ENCODE data around the gene TAB2. TPM values are rescaled to one million over a fixed set of nuclear protein-coding genes. Genes with fewer than 3 reads are reported as not detected.

The TAB2 gene
- total RNA-seq, 1 donor from 2014 or later: 50.6 TPM

DNA sequence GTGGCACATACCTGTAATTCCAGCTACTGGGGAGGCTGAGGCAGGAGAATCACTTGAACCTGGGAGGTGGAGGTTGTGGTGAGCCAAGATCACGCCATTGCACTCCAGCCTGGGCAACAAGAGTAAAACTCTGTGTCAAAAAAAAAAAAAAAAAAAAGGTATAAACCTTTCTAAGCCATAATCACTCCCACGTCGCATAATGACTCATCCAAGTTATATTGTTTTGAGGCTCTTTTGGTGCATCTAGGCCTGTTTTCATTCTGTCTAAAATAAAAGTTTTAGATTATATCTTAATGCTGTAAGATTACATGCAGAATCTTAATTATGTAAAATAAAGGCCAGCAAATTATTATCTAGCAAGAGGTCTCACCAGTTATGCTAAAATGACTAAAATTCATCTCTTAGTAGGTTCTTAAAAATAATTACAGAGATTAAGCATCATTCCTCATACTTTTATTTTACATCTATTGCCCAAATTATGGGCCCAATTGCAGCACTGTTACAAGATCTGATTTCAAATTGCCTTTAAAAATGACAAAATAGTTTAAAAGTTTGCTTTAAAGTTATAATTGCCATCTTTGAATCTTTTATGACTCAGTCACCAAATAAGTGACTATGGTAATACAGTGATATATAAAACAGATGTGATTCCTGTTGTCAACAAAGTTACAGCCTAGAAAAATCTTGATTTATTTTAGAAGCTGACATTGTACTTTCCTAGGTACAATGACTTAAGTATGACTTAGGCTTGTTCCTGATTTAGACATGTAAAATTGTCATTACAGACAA, 72.2 kb downstream of the TAB2 start:
- peaks cover 27% of the 10 kb centered on the region for H3K4me1 Mint-ChIP-seq (ENCODE audit: unreplicated experiment)

DNA sequence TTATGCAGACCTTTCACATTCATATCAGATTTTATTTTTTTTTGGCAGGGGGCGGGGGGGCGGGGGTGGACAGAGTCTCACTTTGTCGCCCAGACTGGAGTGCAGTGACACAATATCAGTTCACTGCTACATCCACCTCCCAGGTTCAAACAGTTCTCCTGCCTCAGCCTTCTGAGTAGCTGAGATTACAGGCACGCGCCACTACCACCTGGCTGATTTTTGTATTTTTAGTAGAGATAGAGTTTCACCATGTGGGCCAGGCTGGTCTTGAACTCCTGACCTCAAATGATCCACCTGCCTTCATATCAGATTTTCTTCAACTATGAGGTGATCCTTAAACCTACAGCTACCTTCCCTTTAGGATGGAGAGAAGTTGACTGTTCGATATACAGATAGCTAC, 74.6 kb downstream of the TAB2 start:
- peaks cover 31% of the 10 kb centered on the region for H3K36me3 Mint-ChIP-seq (ENCODE audit: unreplicated experiment)

More for the DNA sequence above, 72.2 kb downstream of the TAB2 start:
- no peak overlapping the region for H3K27ac Mint-ChIP-seq (ENCODE audit: unreplicated experiment)
- TF ChIP-seq, protein P1, sequence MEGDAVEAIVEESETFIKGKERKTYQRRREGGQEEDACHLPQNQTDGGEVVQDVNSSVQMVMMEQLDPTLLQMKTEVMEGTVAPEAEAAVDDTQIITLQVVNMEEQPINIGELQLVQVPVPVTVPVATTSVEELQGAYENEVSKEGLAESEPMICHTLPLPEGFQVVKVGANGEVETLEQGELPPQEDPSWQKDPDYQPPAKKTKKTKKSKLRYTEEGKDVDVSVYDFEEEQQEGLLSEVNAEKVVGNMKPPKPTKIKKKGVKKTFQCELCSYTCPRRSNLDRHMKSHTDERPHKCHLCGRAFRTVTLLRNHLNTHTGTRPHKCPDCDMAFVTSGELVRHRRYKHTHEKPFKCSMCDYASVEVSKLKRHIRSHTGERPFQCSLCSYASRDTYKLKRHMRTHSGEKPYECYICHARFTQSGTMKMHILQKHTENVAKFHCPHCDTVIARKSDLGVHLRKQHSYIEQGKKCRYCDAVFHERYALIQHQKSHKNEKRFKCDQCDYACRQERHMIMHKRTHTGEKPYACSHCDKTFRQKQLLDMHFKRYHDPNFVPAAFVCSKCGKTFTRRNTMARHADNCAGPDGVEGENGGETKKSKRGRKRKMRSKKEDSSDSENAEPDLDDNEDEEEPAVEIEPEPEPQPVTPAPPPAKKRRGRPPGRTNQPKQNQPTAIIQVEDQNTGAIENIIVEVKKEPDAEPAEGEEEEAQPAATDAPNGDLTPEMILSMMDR (IDR thresholded peaks at IDR 0.05): no peak
- DNase-seq (ENCODE audit: extremely low spot score, unreplicated experiment): no peak
- H3K4me3 Mint-ChIP-seq (ENCODE audit: unreplicated experiment): no peak overlapping the region
- peaks cover 9% of the 10 kb centered on the region for H3K9me3 Mint-ChIP-seq (ENCODE audit: unreplicated experiment)
- H3K27me3 Mint-ChIP-seq (ENCODE audit: unreplicated experiment): no peaks in the 10 kb centered on the region
- peaks cover 34% of the 10 kb centered on the region for H3K36me3 Mint-ChIP-seq (ENCODE audit: unreplicated experiment)

DNA sequence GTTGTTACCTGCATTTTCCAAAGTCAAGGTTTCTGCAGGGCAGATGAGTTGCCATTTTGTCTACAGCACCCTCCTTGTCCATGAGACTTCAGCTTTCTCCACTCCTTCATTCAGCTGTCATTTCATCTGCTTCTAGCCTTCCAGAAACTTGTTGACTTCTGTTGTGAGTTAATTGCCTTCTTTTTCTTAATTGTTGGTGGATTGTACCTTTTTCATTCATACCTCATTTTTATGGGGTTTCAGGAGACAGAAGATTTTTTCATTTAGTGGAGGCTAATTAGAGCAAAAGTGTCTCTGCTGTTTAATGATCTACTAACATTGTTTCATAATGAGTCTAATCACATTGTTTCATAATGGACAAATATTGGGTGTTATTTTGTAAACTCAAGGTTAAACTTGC, 75.0 kb downstream of the TAB2 start:
- Mint-ChIP-seq H3K4me3 (ENCODE audit: unreplicated experiment) (no peak overlapping the region), H3K4me1 (ENCODE audit: unreplicated experiment) (peaks cover 14% of the 10 kb centered on the region), H3K9me3 (ENCODE audit: unreplicated experiment) (peaks cover 7% of the 10 kb centered on the region), H3K36me3 (ENCODE audit: unreplicated experiment) (peaks cover 34% of the 10 kb centered on the region), H3K27me3 (ENCODE audit: unreplicated experiment) (no peaks in the 10 kb centered on the region), H3K27ac (ENCODE audit: unreplicated experiment) (no peak overlapping the region)
- TF ChIP-seq, protein P1 (IDR thresholded peaks at IDR 0.05): no peak
- DNase-seq (ENCODE audit: extremely low spot score, unreplicated experiment): no peak

More for the DNA sequence above, 74.6 kb downstream of the TAB2 start:
- TF ChIP-seq, protein P1 (IDR thresholded peaks at IDR 0.05): no peak
- Mint-ChIP-seq H3K27ac (ENCODE audit: unreplicated experiment) (no peak overlapping the region), H3K4me3 (ENCODE audit: unreplicated experiment) (no peak overlapping the region), H3K4me1 (ENCODE audit: unreplicated experiment) (peaks cover 15% of the 10 kb centered on the region), H3K9me3 (ENCODE audit: unreplicated experiment) (peaks cover 7% of the 10 kb centered on the region), H3K27me3 (ENCODE audit: unreplicated experiment) (no peaks in the 10 kb centered on the region)
- DNase-seq (ENCODE audit: extremely low spot score, unreplicated experiment): no peak

DNA sequence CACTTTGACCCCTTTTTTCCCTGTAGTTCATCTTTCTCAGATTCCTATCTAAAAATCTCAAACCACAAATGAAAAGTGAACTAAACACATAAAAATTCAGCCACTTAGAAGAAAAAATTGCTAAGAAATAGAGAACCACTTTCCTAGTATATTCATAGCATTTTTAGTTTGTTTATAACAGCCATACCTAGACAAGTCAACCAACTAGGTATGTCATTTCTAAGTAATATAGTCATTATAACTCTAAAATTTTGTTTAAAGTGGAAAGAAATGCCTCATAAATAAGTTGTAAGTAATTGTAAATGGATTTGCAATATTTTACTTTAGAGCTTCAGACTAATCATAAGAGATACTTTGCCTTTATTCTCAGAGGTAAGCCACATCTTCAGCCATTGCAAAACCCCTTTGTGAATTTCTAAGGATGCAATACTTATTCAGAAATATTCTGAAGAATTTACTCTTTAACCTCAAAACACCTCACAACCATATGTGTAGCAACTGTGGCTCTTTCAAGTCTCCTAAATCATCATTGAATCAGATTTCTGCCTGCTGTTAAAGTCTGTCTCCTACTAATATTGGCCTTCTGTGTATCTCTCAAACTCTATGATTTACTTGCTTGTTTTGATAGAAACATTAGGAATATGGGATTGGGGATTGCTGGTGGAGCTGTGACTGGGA, 75.6 kb downstream of the TAB2 start:
- Mint-ChIP-seq H3K4me1 (ENCODE audit: unreplicated experiment) (peaks cover 14% of the 10 kb centered on the region), H3K4me3 (ENCODE audit: unreplicated experiment) (no peak overlapping the region), H3K9me3 (ENCODE audit: unreplicated experiment) (peaks cover 7% of the 10 kb centered on the region), H3K27me3 (ENCODE audit: unreplicated experiment) (no peaks in the 10 kb centered on the region), H3K27ac (ENCODE audit: unreplicated experiment) (no peak overlapping the region), H3K36me3 (ENCODE audit: unreplicated experiment) (peaks cover 40% of the 10 kb centered on the region)
- no peak for DNase-seq (ENCODE audit: extremely low spot score, unreplicated experiment)
- TF ChIP-seq, protein P1 (IDR thresholded peaks at IDR 0.05): no peak

DNA sequence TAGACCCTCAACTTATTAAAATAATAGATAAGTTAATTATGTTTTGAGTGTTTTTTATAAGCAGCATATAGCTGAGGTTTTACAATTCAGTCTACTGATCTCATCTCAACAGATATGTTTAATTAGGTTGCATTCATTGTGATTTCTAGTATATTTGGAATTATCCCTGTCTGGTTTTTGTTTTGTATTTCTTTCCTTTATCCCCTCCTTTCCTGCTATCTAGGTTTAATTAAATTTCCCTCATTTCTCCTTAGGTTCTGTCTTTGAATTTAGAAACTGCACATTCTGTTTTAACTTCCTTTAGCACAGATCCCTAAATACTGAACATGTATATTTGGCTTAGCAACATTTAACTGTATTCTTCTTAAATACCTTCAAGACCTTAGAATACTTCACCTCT, 77.7 kb downstream of the TAB2 start:
- Mint-ChIP-seq H3K4me3 (ENCODE audit: unreplicated experiment) (no peak overlapping the region), H3K27ac (ENCODE audit: unreplicated experiment) (no peak overlapping the region), H3K27me3 (ENCODE audit: unreplicated experiment) (no peaks in the 10 kb centered on the region), H3K4me1 (ENCODE audit: unreplicated experiment) (peaks cover 8% of the 10 kb centered on the region), H3K36me3 (ENCODE audit: unreplicated experiment) (peaks cover 48% of the 10 kb centered on the region), H3K9me3 (ENCODE audit: unreplicated experiment) (peaks cover 7% of the 10 kb centered on the region)
- TF ChIP-seq, protein P1 (IDR thresholded peaks at IDR 0.05): no peak
- no peak for DNase-seq (ENCODE audit: extremely low spot score, unreplicated experiment)

Measured in osteocyte (in vitro differentiated cells).